GM06990 (cell line): Measurements from ENCODE around the gene PGC.

ENCODE experiments used
- DNase-seq: peaks from one replicate; pipeline ENCODE4 v3.0.0-alpha.2; 2011; ENCODE audit not compliant: insufficient read length; ENCODE audit errors: extremely low read depth
- H3K27me3 ChIP-seq: replicated peaks from 2 replicates; pipeline ENCODE4 v1.6.0; 2011; ENCODE audit warnings: low read length; ENCODE audit not compliant: control insufficient read depth, insufficient read depth
- H3K36me3 ChIP-seq: 2 replicates; pipeline ENCODE4 v1.5.1; 2011; ENCODE audit warnings: low read length; ENCODE audit not compliant: control insufficient read depth, insufficient read depth
- H3K4me3 ChIP-seq: replicated peaks from 2 replicates; pipeline ENCODE4 v1.5.1; 2011; ENCODE audit warnings: low read depth, mild to moderate bottlenecking, control low read depth, low read length
- CTCF ChIP-seq: IDR thresholded peaks from 2 replicates; pipeline ENCODE4 v1.5.1; 2011; ENCODE audit warnings: low read length, control low read depth, mild to moderate bottlenecking, inconsistent platforms; ENCODE audit not compliant: insufficient read depth, poor library complexity, severe bottlenecking

The PGC gene

GRCh38 chr6:41757271-41757670 lies 10.1 kb upstream of the PGC start:
- no peak for DNase-seq

DNA sequence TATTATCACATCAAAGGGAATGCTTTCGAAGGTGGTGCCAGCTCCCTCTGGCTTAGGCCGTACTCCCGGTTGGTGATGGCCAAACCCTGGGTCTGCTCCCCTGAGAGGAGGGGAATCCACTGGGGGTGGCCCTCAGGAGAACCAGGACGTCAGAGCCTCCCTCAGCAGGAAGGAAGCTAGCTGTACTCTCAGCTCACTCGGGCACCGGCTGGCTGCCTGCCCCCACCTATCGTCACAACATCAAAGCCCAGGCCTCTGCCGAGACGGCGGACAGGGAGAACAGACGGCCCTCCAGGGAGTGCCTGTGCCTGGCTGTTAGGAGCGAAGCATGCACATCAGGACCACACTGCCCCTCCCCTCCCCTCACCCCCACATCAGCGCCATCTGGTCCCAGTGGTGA lies 9.2 kb upstream of the PGC start:
- Histone ChIP-seq H3K27me3 (no peaks in the 10 kb centered on the region; the same call in none of the 2 replicates), H3K36me3 (no peaks in the 10 kb centered on the region), H3K4me3 (no peak overlapping the region)
- DNase-seq = no peak
- TF ChIP-seq CTCF = no peak

More at GRCh38 chr6:41757271-41757670, 10.1 kb upstream of the PGC start:
- no peak for TF ChIP-seq CTCF
- Histone ChIP-seq H3K36me3 (no peaks in the 10 kb centered on the region), H3K4me3 (no peak overlapping the region), H3K27me3 (no peaks in the 10 kb centered on the region; the same call in none of the 2 replicates)

GRCh38 chr6:41755895-41756294 lies 8.7 kb upstream of the PGC start:
- H3K27me3 ChIP-seq = no peaks in the 10 kb centered on the region; the same call in none of the 2 replicates
- TF ChIP-seq CTCF = no peak
- DNase-seq = no peak
- no peak overlapping the region for H3K4me3 ChIP-seq
- no peaks in the 10 kb centered on the region for H3K36me3 ChIP-seq

- TF ChIP-seq CTCF = no peak
- H3K36me3 ChIP-seq = no peaks in the 10 kb centered on the region
- DNase-seq = no peak
- no peaks in the 10 kb centered on the region; the same call in 1 of the 2 replicates for H3K27me3 ChIP-seq
- no peak overlapping the region for H3K4me3 ChIP-seq
Observed at GRCh38 chr6:41750374-41750773, 3.2 kb upstream of the PGC start.

- Histone ChIP-seq H3K36me3 (no peaks in the 10 kb centered on the region), H3K27me3 (no peaks in the 10 kb centered on the region; the same call in none of the 2 replicates), H3K4me3 (no peak overlapping the region)
- DNase-seq = no peak
- TF ChIP-seq CTCF = no peak
Observed at GRCh38 chr6:41748542-41748941, 1.3 kb upstream of the PGC start.

DNA sequence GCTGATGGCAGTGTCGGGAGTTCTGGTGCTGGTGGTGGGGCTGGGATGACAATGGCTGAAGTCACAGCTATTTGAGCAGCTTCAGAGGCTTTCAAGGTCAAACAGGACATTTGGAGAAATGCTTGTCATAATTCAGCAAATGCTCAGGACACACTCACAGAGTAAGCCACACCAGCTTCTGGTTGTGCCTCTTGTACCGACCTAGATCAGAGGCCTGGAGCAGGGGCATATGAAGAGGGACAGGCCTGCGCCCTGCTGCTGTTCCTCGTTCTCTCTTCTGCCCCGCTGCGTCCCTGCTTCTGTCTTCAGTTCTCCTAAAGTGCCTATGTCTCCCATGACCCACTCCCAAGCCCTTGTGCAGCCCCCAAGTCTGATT lies 893 bp upstream of the PGC start:
- Histone ChIP-seq H3K27me3 (no peaks in the 10 kb centered on the region; the same call in none of the 2 replicates), H3K4me3 (no peak overlapping the region), H3K36me3 (no peaks in the 10 kb centered on the region)
- DNase-seq = no peak
- TF ChIP-seq CTCF = no peak
